Neutrophil (primary cell): ENCODE measurements around the gene SMYD3.

ENCODE experiments used
- H3K27ac ChIP-seq: fragments of 200-600 bp; sonication (generic); 2 replicates; pipeline ENCODE4 v1.5.1; 2016; ENCODE audit warnings: mild to moderate bottlenecking, moderate library complexity
- H3K27me3 ChIP-seq: fragments of 200-600 bp; sonication (generic); 2 replicates; pipeline ENCODE4 v1.6.0; 2016; ENCODE audit warnings: mild to moderate bottlenecking
- H3K36me3 ChIP-seq: fragments of 200-600 bp; sonication (generic); 2 replicates; pipeline ENCODE4 v1.5.1; 2017
- H3K4me1 ChIP-seq, 2 experiments: fragments of 200-600 bp in 1 of 2; sonication (generic) in 1 of 2; 1 replicate in 1 of 2; 2 replicates in 1 of 2; pipeline versions ENCODE4 v1.5.1 to v1.6.1; 2013 to 2016; ENCODE audit warnings: low read depth in 1 of 2, low read length in 1 of 2, mild to moderate bottlenecking in 1 of 2, moderate library complexity in 1 of 2; ENCODE audit not compliant: control insufficient read depth in 1 of 2, insufficient read depth in 1 of 2
- H3K4me3 ChIP-seq, 2 experiments: fragments of 200-600 bp in 1 of 2; sonication (generic) in 1 of 2; 1 replicate in 1 of 2; 2 replicates in 1 of 2; pipeline ENCODE4 v1.5.1; 2013 to 2016; ENCODE audit warnings: low read depth in 1 of 2, low read length in 1 of 2, mild to moderate bottlenecking in 1 of 2, moderate library complexity in 1 of 2
- H3K9me3 ChIP-seq: fragments of 200-600 bp; sonication (generic); 2 replicates; pipeline ENCODE4 v1.5.1; 2016
- CTCF ChIP-seq: fragments of 200-600 bp; sonication (generic); IDR thresholded peaks from 2 replicates; pipeline ENCODE4 v1.5.1; 2016; ENCODE audit warnings: antibody characterized with exemption

SMYD3 gene

GRCh38 chr1:245765230-245766000 is 741.7 kb downstream of the SMYD3 start:
- no peak overlapping the region for H3K27ac ChIP-seq
- H3K36me3 ChIP-seq = no peaks in the 10 kb centered on the region
- no peaks in the 10 kb centered on the region for H3K4me1 ChIP-seq
- no peak for TF ChIP-seq CTCF
- no peaks in the 10 kb centered on the region for H3K27me3 ChIP-seq
- no peak overlapping the region for H3K4me3 ChIP-seq
- H3K9me3 ChIP-seq = no peaks in the 10 kb centered on the region

- H3K27ac ChIP-seq = no peak overlapping the region
- no peaks in the 10 kb centered on the region for H3K36me3 ChIP-seq
- no peaks in the 10 kb centered on the region for H3K27me3 ChIP-seq
- no peaks in the 10 kb centered on the region for H3K4me1 ChIP-seq
- no peak overlapping the region for H3K4me3 ChIP-seq
- TF ChIP-seq CTCF = no peak
- H3K9me3 ChIP-seq = no peaks in the 10 kb centered on the region
Measured at GRCh38 chr1:245763873-245764331, 743.2 kb downstream of the SMYD3 start.

GRCh38 chr1:245762396-245762910 is 744.6 kb downstream of the SMYD3 start:
- Histone ChIP-seq H3K36me3 (no peaks in the 10 kb centered on the region), H3K9me3 (no peaks in the 10 kb centered on the region), H3K4me1 (no peaks in the 10 kb centered on the region), H3K27ac (no peak overlapping the region), H3K27me3 (no peaks in the 10 kb centered on the region), H3K4me3 (no peak overlapping the region)
- no peak for TF ChIP-seq CTCF

GRCh38 chr1:245760301-245760700 is 746.8 kb downstream of the SMYD3 start:
- no peak for TF ChIP-seq CTCF
- H3K27ac ChIP-seq = no peak overlapping the region
- no peaks in the 10 kb centered on the region for H3K9me3 ChIP-seq
- H3K4me3 ChIP-seq = no peak overlapping the region
- H3K27me3 ChIP-seq = no peaks in the 10 kb centered on the region
- no peaks in the 10 kb centered on the region for H3K36me3 ChIP-seq
- H3K4me1 ChIP-seq = no peaks in the 10 kb centered on the region

- H3K36me3 ChIP-seq = no peaks in the 10 kb centered on the region
- H3K9me3 ChIP-seq = no peaks in the 10 kb centered on the region
- H3K27me3 ChIP-seq = no peaks in the 10 kb centered on the region
- H3K4me1 ChIP-seq = no peaks in the 10 kb centered on the region
- no peak overlapping the region for H3K4me3 ChIP-seq
- no peak overlapping the region for H3K27ac ChIP-seq
- TF ChIP-seq CTCF = no peak
Measured at GRCh38 chr1:245754463-245754961, 752.6 kb downstream of the SMYD3 start.
